Inflammatory macrophage treated with lipopolysaccharide for 4 hours (primary cell): ENCODE measurements around the gene OVOL2.
"Not testable (repeated sequence)": the region's sequence is repeated elsewhere in the genome, so short reads cannot be mapped to it uniquely, and the experiment has no call there.

Source experiments
- DNase-seq: peaks from one replicate; pipeline ENCODE4 v3.0.0-alpha.2; 2020

The OVOL2 gene

DNA sequence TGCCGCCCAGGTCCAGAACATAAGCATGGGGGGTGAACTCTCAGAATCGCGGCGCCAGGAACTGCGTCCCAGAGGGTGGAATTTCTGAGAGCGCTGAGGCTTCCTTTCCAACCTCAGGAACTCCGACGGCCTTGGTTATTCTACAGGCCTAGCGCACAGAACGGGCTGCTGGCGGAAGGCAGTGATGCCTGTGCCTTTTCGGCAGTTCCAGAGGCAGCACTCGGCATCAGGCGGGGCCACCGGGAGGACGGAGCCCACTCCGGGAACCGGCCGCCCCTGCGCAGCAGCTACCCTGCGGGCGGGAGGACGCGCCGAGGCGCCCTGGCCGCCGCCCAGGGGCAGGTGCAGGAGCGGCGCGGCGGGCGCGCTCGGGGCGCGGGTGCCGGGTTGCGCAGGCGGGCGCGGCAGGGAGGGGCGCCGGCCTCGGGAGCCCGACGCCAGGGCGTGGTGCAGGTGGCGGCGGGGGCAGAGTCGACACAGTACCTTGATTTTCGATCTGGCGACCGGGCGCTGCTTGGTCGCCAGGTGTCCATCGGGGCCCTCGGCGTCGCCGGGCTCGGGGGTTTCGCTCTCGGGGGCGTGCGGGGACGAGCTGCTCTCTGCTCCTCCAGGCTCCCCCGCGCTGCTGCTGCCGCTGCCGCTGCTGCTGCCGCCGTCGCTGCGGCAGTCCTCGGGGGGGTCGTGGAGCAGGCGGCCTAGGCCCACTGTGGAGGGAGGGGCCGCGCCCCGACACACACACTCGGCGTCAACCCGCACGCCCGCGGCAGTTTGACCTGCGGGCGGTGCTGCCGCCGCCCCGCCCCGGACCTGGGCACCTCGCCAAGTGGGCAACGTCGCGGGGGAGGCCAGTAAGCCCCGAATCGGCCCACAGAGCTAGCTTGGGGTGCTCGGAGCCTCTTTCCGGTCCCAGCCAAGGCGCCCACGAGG lies 1.3 kb downstream of the OVOL2 start:
- no peak for DNase-seq

DNA sequence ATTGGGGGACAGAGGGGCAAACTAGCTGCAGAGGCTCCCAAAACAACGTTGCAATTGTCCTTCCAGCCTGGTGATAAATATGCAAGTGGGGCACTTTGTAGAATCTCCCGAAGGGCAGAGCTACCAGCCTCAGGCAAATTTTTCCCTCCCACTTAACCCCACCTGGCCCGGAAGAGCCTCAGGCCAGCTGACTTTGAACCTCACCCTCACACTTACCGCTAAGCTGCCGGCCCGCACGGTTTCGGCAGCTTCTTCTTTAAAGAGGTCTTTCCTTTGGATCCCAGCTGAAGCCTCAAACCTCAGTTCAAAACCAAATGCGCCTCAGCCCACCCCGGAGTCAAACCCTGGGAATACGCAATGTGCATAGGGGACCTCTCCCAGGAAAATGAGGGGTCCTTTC lies 2.5 kb downstream of the OVOL2 start:
- DNase-seq, result no peak

DNA sequence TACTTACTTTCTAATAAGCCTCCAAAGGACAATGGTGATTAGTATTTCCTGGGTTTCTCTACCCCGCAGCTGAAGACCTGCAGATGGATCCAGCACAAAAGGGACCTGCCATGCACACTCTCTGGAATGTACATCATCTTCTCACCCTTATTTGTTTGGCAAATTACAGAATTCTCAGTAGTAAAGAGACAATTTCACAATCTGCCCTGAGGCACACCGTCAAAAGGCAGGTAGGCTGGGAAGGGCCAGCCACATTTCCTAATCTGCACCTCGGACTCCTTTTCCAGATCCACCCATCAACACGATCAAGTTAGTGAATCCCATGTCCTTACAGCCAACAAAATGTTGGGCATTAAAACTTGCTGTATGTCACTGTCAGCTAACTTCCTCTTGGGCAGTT lies 4.9 kb downstream of the OVOL2 start:
- DNase-seq, result no peak

DNA sequence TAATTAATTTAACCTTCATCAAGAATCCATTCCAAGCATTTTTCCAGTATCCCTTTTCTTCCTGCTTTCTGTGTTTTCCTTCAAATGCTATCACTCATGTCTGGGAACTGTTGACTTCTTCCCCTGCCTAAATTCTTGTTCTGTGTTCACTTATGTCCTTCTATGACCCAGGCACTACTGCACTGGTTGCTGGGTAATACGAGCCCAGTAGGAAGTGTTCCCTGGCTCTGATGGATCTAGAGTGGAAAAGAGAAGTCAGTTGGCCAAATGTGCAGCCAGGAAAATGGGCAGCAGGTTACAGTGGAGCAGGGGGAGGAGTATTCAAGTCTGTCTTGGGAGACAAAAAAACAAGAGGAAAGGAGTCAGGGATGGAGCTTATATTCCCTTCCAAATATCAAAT lies 7.1 kb downstream of the OVOL2 start:
- no peak for DNase-seq

DNA sequence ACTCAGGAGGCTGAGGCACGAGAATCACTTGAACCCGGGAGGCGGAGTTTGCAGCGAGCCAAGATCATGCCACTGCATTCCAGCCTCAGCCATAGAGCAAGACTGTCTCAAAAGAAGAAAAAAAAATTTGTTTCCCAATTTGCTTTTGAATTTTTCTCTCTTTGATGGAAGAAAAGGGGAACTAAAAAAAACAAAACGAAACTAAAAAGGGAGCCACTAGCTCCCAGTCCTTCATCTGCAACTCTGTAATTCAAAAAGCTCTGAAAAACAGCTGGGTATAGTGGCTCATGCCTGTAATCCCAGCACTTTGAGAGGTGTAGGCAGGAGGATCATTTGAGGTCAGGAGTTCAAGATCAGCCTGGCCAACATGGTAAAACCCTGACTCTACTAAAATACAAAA lies 9.5 kb downstream of the OVOL2 start:
- peak; percentile 71 for DNase-seq

- DNase-seq, result no peak
These were observed 11.2 kb downstream of the OVOL2 start for GRCh38 chr20:18046535-18046934.

- DNase-seq, result no peak
These were observed 15.5 kb downstream of the OVOL2 start for GRCh38 chr20:18042229-18042628.

DNA sequence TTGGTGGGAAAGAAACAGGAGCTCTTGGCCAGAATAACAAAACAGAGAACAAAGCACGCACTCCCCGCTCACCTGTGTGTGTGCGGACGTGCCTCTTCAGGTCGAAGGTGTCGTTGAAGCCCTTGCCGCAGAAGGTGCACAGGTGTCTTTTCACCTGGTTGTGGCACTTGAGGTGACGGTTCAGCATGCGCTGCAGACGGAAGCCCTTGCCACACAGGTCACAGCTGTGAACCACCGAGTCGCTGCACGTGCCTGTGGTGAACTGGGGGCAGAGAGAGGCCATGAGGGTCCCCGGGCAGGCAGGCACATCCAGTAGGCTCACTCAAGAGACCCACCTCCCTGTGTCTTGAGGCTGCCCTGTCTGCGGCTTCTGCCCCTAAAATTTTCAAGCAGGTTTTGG lies 16.3 kb downstream of the OVOL2 start:
- DNase-seq, result no peak

DNA sequence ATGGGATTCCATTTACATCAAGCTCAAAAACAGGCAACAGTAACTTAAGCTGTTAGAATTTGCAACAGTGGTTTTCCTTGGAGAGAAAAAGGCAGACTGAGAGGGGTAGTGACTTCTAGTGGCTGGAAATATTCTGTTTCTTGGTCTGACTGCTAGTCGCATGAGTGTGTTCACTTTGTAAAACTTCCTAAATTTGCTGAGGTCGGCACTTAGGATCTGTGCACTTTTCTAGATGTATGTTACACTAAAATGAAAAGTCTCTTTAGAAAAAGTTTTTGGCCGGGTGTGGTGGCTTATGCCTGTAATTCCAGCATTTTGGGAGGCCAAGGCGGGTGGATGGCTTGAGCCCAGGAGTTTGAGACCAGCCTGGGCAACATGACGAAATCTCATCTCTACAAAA lies 18.7 kb downstream of the OVOL2 start:
- DNase-seq, result no peak

GRCh38 chr20:18034039-18034438 lies 23.7 kb downstream of the OVOL2 start:
- DNase-seq, result no peak

DNA sequence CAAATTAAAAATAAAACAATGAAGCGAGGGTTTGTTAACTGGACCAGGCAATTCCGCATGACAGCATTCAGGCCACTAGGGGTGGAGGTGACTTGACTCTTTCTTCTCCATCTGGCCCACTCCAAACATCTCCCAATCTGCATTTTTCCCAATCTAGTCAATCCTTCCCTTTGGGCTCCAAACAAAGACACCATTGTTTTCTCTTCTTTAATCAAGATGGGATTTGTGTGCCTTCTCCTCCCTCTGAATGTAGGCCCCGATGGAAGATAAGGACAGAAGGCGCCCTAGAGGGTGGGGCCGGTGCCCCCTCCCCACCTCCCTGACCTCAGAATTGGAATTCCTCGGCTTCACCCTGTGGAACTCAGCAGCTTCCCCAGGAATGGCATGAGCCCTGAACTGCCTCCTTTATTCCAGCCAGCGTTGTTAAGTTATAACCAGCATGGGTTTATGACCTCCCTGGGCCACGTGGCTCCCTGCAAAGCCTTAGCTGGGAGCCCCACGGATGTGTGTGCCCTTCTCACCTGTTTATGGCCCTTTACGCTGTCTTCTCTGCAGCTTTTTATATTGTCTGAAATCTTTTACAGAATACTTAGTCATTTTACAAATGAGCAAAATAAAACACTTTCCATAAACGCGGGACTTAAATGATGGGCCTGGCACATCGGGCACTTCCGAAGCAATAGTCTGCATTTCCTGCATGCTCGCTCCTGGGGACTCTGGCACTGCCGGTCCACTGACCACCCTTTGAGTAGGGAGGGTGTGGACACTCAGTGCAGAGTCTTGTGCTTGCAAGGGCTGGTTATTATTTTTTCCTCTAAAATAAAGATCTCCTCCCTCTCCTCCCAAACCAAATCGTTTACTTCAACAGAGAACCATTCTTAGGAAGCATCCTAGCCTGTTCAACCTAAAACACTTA lies 24.5 kb downstream of the OVOL2 start:
- DNase-seq, result no peak

DNA sequence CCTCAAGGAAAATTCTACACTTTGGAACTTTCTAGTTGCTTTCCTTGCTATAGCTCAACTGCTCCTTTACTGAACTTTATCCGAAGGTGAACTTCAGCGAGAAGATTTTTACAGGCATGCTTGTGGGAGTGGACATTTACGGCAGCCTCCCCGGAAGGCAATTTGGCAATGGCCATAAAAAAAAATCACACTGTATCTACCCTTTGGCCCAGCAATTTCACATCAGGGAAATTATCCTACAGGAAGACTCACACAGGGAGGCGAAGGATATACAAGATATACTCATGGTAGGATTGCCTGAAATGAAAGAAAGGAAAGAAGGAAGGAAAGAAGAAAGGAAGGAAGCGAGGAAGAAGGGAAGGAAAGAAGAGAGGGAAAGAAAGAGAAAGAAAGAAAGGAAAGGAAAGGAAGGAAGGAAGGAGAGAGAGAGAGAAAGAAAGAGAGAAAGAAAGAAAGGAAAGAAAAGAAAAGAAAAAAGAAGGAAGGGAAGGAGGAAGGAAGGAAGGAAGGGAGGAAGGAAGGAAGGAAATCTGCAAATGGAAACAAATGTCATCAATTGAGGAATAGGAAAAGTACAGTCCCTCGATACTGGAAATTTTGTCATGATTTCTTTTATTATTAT lies 25.7 kb downstream of the OVOL2 start:
- no peak for DNase-seq

- no peak for DNase-seq
These were observed 26.7 kb downstream of the OVOL2 start for GRCh38 chr20:18031050-18031449.

DNA sequence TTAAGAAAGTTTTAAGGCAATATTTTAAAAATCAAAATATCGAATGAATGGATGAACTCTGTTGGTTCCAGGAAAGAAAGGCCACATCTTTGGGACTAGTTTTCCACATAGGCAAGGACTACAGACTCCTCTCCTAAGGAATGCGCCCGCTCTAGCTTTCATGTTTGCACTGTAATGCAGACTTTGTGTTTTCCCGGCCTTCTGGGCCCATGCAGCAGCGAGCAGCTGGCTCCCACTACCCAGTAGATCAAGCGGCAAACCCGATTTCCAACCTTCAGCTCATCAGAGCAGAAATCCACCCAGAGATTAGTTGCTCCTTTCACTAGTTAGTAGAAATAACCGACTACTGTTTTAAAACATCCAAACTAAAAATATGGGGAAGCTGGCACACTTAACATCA lies 27.7 kb downstream of the OVOL2 start:
- no peak for DNase-seq

DNA sequence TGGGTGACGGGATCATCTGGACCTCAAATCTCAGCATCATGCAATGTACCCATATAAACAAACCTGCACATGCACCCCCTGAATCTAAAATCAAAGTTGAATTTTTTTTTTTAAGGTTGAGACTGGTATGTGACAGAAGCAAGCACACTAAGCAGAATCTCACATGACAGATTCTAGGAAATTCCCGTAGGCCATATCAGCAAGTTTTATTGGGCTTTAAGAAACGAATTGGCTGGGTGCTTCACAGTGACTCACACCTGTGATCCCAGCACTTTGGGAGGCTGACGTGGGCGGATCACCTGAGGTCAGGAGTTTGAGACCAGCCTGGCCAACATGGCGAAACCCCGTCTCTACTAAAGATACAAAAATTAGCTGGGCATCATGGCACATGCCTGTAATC lies 30.7 kb downstream of the OVOL2 start:
- not testable (repeated sequence) for DNase-seq

DNA sequence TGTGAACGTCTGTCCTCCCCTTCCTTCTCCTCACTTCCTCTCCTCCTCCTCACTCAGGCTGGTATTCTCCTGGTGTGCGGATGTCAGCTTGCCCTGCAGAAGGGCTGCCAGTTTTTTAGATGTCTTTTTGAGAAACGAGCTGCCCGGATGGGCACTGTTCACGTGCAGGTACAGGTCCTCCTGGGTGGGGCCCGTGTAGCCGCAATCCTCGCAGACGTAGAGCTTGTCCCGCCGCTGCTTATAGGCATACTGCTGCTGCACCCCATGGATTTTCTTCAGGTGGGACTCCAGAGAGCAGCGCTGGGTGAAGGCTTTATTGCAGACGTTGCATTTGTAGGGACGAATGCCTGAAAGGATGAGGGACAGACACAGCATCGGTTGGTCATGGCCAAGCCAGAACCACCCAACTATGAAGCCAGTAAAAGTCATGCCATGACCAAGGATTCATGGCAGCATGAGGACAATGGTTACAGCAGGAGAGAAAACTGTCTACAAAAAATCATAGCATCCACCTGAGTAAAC lies 33.0 kb downstream of the OVOL2 start:
- DNase-seq, result no peak

DNA sequence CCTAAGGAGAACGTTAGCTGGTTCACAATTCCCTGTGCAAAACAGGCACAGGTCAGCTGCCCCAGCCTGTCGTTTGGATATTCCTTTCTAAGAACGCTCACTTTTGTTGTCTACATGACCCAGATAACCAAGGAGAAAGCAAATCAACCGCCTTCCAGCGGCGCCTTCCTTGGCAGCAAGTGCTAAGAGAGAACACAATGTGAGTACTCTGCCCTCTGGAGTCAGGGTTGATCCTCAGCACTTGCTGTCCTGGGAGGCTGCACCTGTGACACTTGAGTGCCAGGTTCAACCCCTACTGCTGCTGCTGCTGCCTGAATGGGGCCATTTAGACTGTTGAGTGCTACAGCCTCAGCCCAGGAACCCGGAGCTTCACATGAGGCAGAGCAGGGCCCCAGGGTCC lies 36.8 kb downstream of the OVOL2 start:
- DNase-seq, result no peak

- peak; percentile 41 for DNase-seq
These were observed 38.6 kb downstream of the OVOL2 start for GRCh38 chr20:18019068-18019467.

- no peak for DNase-seq
These were observed 39.6 kb downstream of the OVOL2 start for GRCh38 chr20:18018100-18018499.

GRCh38 chr20:18016772-18017171 lies 40.9 kb downstream of the OVOL2 start:
- no peak for DNase-seq

GRCh38 chr20:18014411-18014810 lies 43.3 kb downstream of the OVOL2 start:
- no peak for DNase-seq

DNA sequence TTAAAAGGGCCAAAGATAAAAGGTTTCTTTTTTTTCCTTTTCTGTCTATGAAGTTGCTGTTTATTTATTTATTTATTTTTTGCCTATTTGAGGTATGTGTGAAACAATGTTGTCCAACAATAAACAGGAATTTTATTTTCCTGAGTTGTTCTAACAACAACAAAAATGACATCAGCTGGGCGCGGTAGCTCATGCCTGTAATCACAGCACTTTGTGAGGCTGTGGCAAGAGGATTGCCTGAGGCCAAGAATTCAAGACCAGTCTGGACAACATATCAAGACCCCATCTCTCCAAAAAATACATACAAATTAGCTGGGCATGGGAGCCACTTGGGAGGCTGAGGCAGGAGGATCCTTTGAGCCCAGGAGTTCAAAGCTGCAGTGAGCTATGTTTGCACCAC lies 44.8 kb downstream of the OVOL2 start:
- DNase-seq, result no peak

DNA sequence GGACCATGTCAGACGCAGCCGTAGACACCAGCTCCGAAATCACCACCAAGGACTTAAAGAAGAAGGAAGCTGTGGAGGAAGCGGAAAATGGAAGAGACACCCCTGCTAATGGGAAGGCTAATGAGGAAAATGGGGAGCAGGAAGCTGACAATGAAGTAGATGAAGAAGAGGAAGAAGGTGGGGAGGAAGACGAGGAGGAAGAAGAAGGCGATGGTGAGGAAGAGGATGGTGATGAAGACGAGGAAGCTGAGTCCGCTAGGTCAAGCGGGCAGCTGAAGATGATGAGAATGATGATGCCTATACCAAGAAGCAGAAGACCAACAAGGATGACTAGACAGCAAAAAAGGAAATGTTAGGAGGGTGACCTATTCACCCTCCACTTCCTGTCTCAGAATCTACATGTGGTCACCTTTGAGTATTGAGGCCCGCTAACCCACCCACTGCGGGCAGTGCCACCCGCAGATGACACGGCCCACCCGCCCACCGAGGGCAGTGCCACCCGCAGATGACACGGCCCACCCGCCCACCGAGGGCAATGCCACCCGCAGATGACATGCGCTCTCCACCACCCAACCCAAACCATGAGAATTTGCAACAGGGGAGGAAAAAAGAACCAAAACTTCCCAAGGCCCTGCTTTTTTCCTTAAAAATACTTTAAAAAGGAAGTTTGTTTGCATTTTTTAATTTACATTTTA lies 45.6 kb downstream of the OVOL2 start:
- DNase-seq, result no peak
